ENCODE data around the gene F13A1. TPM values are rescaled to one million over a fixed set of nuclear protein-coding genes. Genes with fewer than 3 reads are reported as not detected.

The F13A1 gene
- total RNA-seq, 1 donor from 2014 or later, result 0.56 TPM

GRCh38 chr6:6164367-6164766 is 156.1 kb downstream of the F13A1 start:
- Mint-ChIP-seq H3K36me3 (no peaks in the 10 kb centered on the region), H3K27me3 (ENCODE audit: low read depth) (peaks cover 55% of the 10 kb centered on the region), H3K4me1 (no peaks in the 10 kb centered on the region), H3K4me3 (no peak overlapping the region), H3K9me3 (no peaks in the 10 kb centered on the region), H3K27ac (no peak overlapping the region)
- no peak for TF ChIP-seq CTCF (IDR thresholded peaks at IDR 0.05; ENCODE audit: unreplicated experiment)
- DNase-seq (ENCODE audit: low spot score in 2 of 2, unreplicated experiment in 2 of 2), result no peak

- Mint-ChIP-seq H3K9me3 (no peaks in the 10 kb centered on the region), H3K27ac (no peak overlapping the region), H3K27me3 (ENCODE audit: low read depth) (peaks cover 48% of the 10 kb centered on the region), H3K4me3 (no peak overlapping the region), H3K36me3 (no peaks in the 10 kb centered on the region), H3K4me1 (no peaks in the 10 kb centered on the region)
- TF ChIP-seq CTCF (IDR thresholded peaks at IDR 0.05; ENCODE audit: unreplicated experiment), result no peak
- DNase-seq (ENCODE audit: low spot score in 2 of 2, unreplicated experiment in 2 of 2), result no peak
Observed at GRCh38 chr6:6154335-6154734, 166.1 kb downstream of the F13A1 start.

GRCh38 chr6:6152060-6152459 is 168.4 kb downstream of the F13A1 start:
- Mint-ChIP-seq H3K4me3 (no peak overlapping the region), H3K27me3 (ENCODE audit: low read depth) (peaks cover 44% of the 10 kb centered on the region), H3K36me3 (no peaks in the 10 kb centered on the region), H3K27ac (no peak overlapping the region), H3K4me1 (no peaks in the 10 kb centered on the region), H3K9me3 (no peaks in the 10 kb centered on the region)
- DNase-seq (ENCODE audit: low spot score in 2 of 2, unreplicated experiment in 2 of 2), result no peak
- no peak for TF ChIP-seq CTCF (IDR thresholded peaks at IDR 0.05; ENCODE audit: unreplicated experiment)

- no peaks in the 10 kb centered on the region for H3K36me3 Mint-ChIP-seq
- TF ChIP-seq CTCF (IDR thresholded peaks at IDR 0.05; ENCODE audit: unreplicated experiment), result no peak
Observed at GRCh38 chr6:6148192-6148815, 172.2 kb downstream of the F13A1 start.

GRCh38 chr6:6131492-6132109 is 188.9 kb downstream of the F13A1 start:
- Mint-ChIP-seq H3K4me3 (no peak overlapping the region), H3K27ac (no peak overlapping the region), H3K9me3 (no peaks in the 10 kb centered on the region), H3K4me1 (no peaks in the 10 kb centered on the region), H3K36me3 (no peaks in the 10 kb centered on the region), H3K27me3 (ENCODE audit: low read depth) (peaks cover 40% of the 10 kb centered on the region)
- TF ChIP-seq CTCF (IDR thresholded peaks at IDR 0.05; ENCODE audit: unreplicated experiment), result peak; percentile 41
- no peak for DNase-seq (ENCODE audit: low spot score in 2 of 2, unreplicated experiment in 2 of 2)

More at GRCh38 chr6:6148192-6148815, 172.2 kb downstream of the F13A1 start:
- Mint-ChIP-seq H3K27ac (no peak overlapping the region), H3K4me1 (no peaks in the 10 kb centered on the region), H3K9me3 (peaks cover 6% of the 10 kb centered on the region), H3K4me3 (no peak overlapping the region), H3K27me3 (ENCODE audit: low read depth) (peaks cover 17% of the 10 kb centered on the region)
- no peak for DNase-seq (ENCODE audit: low spot score in 2 of 2, unreplicated experiment in 2 of 2)

Measured in mesothelial cell of epicardium (in vitro differentiated cells).